Prostate gland (tissue), 2 donors: ENCODE measurements around the gene CCDC18. TPM values are rescaled to one million over a fixed set of nuclear protein-coding genes. Genes with fewer than 3 reads are reported as not detected.

ENCODE experiments used
- DNase-seq: peaks from one replicate; pipeline ENCODE4 v3.0.0-alpha.2; 2019; ENCODE audit warnings: low spot score
- H3K27ac ChIP-seq, 2 donors: fragments of 200-600 bp; sonication (generic); 2 replicates each; pipeline ENCODE4 v1.5.1; 2017 to 2019
- H3K27me3 ChIP-seq: fragments of 200-600 bp; sonication (generic); replicated peaks from 2 replicates; pipeline ENCODE4 v1.5.1; 2019; ENCODE audit not compliant: insufficient read depth
- H3K36me3 ChIP-seq, 2 donors: fragments of 200-600 bp; sonication (generic); 1 replicate in 1 of 2; 2 replicates in 1 of 2; pipeline versions ENCODE4 v1.5.1 to v1.8.1; 2017 to 2019
- H3K4me1 ChIP-seq: fragments of 200-600 bp; sonication (generic); replicated peaks from 2 replicates; pipeline ENCODE4 v1.5.1; 2019
- H3K4me3 ChIP-seq, 2 donors: fragments of 200-600 bp; sonication (generic); 2 replicates each; pipeline ENCODE4 v1.5.1; 2017 to 2019
- H3K9me3 ChIP-seq: fragments of 200-600 bp; sonication (generic); 2 replicates; pipeline ENCODE4 v1.5.1; 2017
- CTCF ChIP-seq, 4 experiments: fragments of 200-600 bp in 2 of 4; fragments of 450-650 bp in 2 of 4; sonication (generic) in 2 of 4; IDR thresholded peaks; 1 replicate in 3 of 4; 2 replicates in 1 of 4; pipeline ENCODE4 v1.5.1; 2016 to 2019; ENCODE audit warnings: antibody characterized with exemption in 4 of 4, mild to moderate bottlenecking in 2 of 4, moderate library complexity in 2 of 4
- POLR2A ChIP-seq: fragments of 450-650 bp; IDR thresholded peaks from one replicate; pipeline ENCODE4 v1.6.1; 2016; ENCODE audit warnings: antibody characterized with exemption, mild to moderate bottlenecking
- POLR2AphosphoS5 ChIP-seq: sonication (generic); formaldehyde crosslinking; IDR thresholded peaks from one replicate; pipeline ENCODE4 v1.6.1; 2017; ENCODE audit warnings: antibody characterized with exemption
- WGBS: methylation state at CpG from one replicate; pipeline ENCODE4 v1.1.5; 2018; 5-methylcytosine and 5-hydroxymethylcytosine counted together
- intact Hi-C: fragments of 100-400 bp; cut with DNase I; formaldehyde crosslinking; loops from one replicate; pipeline ENCODE4 v1.14.2; 2022
- small RNA-seq, 2 donors: library from RNA; depleted of rRNA; stranded (forward); fragments of <200 nt; gene quantifications; one replicate each; pipeline ENCODE3, GENCODE V24; 2016
- total RNA-seq, 2 donors: library from RNA; depleted of rRNA; stranded (reverse); fragments of >200 nt; gene quantifications; one replicate each; pipeline ENCODE4 v1.1.0, GENCODE V29; 2016

CCDC18 gene
- total RNA-seq, 2 donors from 2014 or later: 12.0 to 12.7 TPM

- DNase-seq: no peak
- no peak overlapping the region for H3K27ac ChIP-seq
- TF ChIP-seq POLR2A (no peak), CTCF (IDR thresholded peaks at IDR 0.05) (no peak), POLR2AphosphoS5 (no peak)
- no peaks in the 10 kb centered on the region for H3K9me3 ChIP-seq
- no peaks in the 10 kb centered on the region for H3K27me3 ChIP-seq
- no peaks in the 10 kb centered on the region for H3K36me3 ChIP-seq
- 98% methylated on average over 1 of the region's 1 CpG for WGBS
- no peak overlapping the region for H3K4me3 ChIP-seq
- intact Hi-C loops: no loop called here
- no peaks in the 10 kb centered on the region for H3K4me1 ChIP-seq
These were observed 141.2 kb downstream of the CCDC18 start for GRCh38 chr1:93321720-93322119.

GRCh38 chr1:93322349-93322748 is 141.8 kb downstream of the CCDC18 start:
- no peak overlapping the region for H3K27ac ChIP-seq
- H3K27me3 ChIP-seq: no peaks in the 10 kb centered on the region
- no peak for TF ChIP-seq CTCF (IDR thresholded peaks at IDR 0.05)
- peak; percentile 47 for TF ChIP-seq POLR2AphosphoS5
- TF ChIP-seq POLR2A: no peak
- no peaks in the 10 kb centered on the region for H3K36me3 ChIP-seq
- H3K9me3 ChIP-seq: no peaks in the 10 kb centered on the region
- H3K4me3 ChIP-seq: no peak overlapping the region
- no peaks in the 10 kb centered on the region for H3K4me1 ChIP-seq
- 44% methylated on average over 3 of the region's 3 CpGs for WGBS
- intact Hi-C loops: no loop called here
- DNase-seq: peak; percentile 25

DNA sequence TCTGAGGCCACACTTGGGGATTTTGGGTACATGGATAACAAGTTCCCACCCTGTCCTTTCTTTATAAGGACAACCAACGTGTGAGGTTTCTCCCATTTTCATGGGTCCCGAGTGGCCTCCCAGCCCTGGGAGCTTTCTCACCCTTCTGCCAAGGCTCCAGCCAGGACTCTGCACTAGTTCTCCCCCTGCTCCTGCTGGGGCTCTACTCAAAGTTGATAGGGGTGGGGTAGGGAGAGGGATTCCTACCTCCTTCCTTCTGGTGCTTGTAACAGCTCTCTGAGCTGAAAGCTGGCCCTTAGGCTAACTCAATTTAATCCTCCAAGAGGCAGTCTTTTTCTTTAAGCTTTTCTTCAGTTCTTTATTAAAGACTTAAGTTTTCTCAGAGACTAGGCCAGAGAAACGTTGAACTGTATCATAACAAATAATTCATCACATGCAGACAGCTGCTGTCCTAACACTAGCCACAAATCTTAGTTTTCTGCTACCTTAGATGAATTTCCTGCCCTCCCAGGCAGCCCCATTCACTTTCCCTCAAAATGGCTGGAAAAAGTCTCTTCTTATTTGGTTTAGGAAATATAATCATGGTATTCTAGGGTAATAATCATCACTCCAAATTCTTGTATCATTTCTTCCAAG is 142.8 kb downstream of the CCDC18 start:
- Histone ChIP-seq H3K4me3 (no peak overlapping the region), H3K4me1 (no peaks in the 10 kb centered on the region), H3K9me3 (no peaks in the 10 kb centered on the region), H3K36me3 (no peaks in the 10 kb centered on the region), H3K27ac (no peak overlapping the region), H3K27me3 (no peaks in the 10 kb centered on the region)
- no peak for DNase-seq
- TF ChIP-seq POLR2A (no peak), POLR2AphosphoS5 (no peak), CTCF (IDR thresholded peaks at IDR 0.05) (no peak)
- intact Hi-C loops: no loop called here
- 70% methylated on average over 3 of the region's 3 CpGs for WGBS

DNA sequence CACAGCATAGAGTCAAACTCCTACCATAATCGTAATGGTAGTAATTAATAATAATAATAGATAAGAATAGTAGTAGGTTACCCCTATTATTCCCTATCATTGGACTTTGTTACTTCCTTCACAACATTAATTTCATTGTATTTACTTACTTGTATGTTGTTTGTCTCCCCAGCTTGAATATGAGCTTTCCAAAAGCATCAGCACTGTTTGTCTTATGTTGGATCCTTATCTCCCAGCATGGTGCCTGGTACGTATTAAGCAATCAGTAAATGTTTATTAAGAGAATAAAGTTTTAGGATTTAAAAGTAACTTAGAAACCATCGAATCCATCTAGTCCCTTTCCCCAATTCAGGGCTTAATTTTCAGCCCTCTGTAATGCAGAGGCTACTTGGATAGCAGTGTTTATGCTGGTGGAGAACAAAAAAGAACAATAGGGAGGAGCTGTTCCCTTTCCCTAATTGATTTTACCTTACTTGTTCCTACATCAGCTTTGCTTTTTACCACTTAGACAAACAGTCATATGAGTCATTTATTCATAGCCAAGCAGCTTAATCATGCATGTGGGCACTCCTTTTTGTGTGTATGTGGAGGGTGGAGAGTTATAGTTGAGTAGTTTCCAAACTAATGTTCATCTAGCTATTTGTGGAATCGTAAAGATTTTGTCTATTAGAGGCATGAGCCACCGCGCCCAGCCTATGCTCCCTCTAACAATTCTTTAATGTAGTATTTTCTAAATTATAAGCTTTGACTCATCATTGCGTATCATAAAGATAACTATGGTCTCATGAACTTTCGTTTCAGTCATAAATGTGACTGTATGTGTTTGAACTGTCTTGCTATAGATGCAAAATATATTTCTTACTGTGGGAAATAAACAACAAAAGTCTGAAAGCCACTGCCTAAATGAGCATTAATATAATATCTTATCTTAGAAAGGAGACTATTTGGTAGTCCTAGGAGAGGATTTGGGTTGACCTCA is 144.3 kb downstream of the CCDC18 start:
- 44% methylated on average over 8 of the region's 8 CpGs for WGBS
- Histone ChIP-seq H3K36me3 (no peaks in the 10 kb centered on the region), H3K4me3 (no peak overlapping the region), H3K4me1 (no peaks in the 10 kb centered on the region), H3K27ac (no peak overlapping the region), H3K9me3 (no peaks in the 10 kb centered on the region), H3K27me3 (no peaks in the 10 kb centered on the region)
- no peak for TF ChIP-seq POLR2AphosphoS5
- no peak for TF ChIP-seq POLR2A
- TF ChIP-seq CTCF (IDR thresholded peaks at IDR 0.05): no peak
- no peak for DNase-seq
- intact Hi-C loops: no loop called here

Small RNAs within 50 kb of the gene (small RNA-seq; reads per million reads assigned to genes)
- 0 reads per million in 2 donors for gene AC126124.1
- 0 reads per million in 2 donors for gene AL139421.1

Other genes with a start within 250 kb of the CCDC18 start
- gene DIPK1A, start 219.3 kb upstream of the CCDC18 start, total RNA-seq: 10 to 100 TPM in 1 of 2 donors, 1 to 10 TPM in 1; 9.2 to 22.2 TPM
- gene MTF2, start 101.4 kb upstream of the CCDC18 start, total RNA-seq: 10 to 100 TPM; 10.4 to 31.5 TPM
- gene TMED5, start 311 bp upstream of the CCDC18 start, total RNA-seq: 10 to 100 TPM; 59.0 to 59.8 TPM
- 10 to 100 TPM; 49.0 to 53.6 TPM for gene DR1, start 165.2 kb downstream of the CCDC18 start, total RNA-seq